ENCODE data around the gene HOMER3.

The HOMER3 gene

DNA sequence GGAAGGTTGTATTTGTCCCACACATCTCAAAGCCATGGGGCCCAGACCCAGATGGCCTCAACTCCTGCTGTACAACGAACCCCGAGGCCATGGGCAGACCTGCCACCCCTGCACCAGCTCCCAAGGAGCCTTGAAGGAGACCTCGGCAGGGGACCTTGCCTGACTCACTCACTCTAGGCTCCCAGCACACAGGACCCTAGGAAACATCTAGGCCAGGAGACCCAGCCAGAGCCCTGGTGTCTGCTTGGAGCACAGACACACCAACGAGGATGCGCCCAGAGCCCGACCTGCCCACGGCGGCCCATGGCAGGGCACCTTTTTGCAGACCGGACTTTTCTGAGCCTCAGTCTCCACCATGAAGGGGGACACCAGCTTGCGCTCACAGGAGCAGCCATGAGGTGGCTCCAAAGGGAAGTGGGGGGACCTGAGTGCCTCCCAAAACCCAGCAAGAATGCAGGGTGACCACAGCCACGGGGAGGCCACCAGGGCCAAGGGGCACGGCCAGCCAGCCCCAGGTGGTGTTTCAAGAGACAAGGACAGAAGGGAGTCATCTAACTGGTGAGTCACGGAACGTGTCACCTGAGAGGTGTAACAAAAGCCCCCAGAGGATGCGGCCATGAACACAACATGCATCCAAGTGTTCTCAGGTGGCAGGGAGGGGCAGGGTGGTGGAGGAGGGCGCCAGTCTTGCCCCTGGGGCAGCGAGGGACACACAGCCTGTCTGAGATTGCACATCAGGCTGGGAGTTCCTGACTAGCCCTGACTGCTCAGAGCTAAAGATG is 40.1 kb downstream of the HOMER3 start:
- no peak for DNase-seq

DNA sequence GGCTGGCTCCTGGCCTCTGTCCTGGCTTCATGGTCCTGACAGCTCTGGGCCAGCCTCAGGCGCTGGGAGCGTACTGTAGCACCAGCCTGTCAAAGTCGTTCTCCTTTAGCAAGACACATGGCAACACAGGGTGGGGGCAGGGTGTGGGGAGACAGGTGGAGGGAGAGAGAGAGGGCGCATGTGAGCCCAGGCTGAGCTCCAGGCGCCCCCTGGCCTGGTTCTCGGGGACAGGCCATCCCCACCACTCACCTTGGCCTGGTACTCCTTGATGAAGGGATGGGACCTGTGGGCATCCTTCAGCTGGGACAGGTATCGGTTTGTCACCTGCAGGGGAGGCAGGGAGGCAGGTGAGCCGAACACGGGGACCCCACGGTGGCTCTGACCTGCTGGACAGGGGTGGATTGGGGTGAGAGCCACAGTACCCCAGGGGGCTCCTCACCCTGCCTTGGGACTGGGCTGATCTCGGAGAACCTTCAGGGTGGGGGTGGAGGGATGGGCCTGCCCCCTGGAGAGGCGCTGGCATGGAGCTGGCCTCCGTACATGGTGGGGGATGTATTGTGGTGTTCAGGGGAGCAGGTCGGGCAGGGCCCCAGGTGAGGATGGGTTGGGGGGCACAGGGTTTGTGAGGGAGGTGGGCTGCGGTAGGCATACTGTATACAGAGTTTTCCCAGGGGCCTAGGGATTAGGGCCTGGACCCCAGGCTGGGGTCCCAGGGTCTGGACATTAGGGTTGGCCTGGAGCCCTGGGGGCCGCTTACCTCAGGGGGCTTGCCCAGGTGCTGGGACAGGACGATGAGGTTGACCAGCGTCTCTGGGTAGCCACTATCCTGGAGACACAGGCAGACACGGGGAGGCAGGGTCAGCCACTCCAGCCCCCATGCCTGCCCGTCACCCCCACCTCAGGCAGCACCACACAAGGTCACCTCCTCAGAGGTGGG is 41.1 kb downstream of the HOMER3 start:
- DNase-seq, result no peak

DNA sequence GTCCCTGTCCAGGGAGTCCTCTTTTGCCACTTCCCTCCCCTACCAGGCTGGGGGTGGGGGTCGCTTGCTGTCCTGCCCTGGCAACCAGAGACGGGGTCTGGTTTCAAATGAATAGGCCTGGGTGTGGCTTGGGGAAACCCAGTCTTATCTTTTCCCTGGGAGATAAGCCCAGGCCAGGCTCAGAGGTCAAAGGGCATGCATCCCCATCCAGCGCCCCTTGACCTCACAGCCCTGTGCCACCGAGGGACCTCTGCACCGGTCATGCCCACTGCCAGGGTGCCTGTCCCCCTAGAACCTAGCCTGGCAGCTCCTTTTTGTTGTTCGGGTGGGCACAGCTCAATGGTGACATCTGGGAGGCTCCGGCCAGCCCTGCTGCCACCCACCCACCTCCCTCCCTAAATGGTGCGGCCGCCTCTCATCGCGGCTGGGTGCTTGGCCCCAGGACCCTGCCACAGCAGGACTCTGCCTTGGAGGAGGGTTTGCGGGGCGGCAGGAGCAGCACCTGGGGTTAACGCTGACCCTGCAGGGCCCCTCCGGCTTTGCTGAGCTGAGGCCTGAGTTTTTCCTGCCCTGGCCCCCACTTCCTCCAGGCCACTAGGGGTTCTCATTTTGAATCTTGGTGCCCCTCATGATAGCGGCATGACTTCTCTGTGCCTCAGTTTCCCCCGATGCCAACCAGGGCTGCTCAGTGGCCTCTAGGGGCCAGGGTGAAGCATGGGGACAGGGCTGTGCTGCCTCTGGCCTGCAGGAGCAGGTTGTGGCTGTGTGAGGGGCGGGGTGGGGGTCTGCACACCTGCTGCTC is 42.2 kb downstream of the HOMER3 start:
- no peak for DNase-seq

DNA sequence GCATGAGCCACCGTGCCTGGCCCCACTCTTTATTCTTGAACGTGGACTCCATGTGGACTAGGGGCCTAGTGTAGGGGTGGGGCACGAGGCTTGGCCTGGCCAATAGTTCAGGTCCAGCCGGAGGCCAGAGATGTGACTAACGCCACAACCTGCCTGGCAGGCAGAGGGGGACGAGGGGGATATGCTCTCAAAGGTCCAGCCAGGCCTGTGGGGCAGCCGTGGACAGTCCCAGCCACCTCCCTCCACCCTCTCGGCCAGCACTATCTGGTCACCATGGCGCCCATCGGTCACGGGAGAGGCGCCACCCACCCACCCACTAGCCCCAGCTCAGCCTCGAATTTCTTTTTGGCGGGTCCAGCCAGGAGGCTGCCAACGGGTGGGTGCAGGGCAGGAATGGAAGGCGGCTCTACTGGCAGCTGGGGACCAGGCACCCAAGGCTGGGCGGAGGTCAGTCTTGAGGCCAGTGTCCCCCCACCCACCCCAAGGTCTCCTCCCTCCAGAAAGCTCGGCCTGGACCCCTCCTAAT is 42.9 kb downstream of the HOMER3 start:
- DNase-seq, result no peak

DNA sequence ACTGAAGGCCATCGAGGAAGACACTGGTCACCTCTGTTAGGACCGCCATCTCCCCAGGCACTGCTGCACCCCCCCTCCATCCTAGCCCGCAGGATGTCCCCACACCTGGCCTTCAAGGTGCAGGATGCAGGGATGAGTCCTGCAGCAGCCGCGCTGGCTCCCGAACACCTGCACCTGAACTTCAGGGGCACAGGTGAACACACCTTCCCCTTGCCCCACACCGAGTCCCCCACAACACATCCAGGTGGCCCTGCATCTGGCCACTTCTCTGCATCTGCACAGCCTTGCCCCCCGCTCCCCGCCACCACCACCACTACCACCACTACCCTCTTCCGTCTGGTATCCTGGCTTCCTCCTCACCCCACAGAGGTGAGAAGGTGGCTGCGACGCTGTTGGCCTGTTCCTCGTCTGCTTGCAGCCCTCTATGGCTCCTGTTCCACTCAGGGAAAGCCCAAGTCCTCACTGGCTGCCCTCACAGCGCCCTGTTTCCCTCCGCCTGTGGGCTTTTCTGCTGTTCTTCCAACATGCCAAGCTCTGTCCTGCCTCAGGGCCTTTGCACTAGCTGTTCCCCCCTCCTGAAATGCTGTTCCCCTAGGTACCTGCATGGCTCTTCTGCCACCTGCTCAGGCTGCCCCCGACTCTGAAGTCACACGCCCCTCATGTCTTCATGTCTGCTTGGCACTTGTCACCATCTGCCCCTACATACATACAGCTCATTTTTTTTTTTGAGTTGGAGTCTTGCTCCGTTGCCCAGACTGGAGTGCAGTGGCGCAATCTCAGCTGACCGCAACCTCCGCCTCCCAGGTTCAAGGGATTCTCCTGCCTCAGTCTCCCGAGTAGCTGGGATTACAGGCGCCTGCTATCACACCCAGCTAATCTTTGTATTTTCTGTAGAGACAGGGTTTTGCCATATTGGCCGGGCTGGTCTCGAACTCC is 43.7 kb downstream of the HOMER3 start:
- DNase-seq, result no peak

DNA sequence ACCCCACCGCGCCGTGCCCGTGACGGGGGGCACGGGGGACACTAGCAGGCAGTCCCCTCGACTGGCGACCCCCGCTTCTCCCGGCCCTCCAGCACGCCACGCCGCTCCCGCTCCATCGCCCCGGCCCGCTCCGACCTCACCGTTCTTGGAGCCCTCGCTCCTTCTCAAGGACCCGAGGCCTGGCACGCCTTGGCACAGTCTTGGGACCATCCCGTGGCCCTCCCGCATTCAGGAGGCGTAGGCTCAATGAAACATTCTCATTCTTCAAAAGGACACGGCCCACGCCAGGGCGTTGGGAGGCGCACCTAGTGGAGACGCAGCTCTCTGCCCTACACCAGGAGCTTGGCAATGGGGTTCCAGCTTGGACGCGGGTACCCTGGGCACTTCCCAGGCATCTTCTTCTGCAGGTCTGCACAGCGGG is 44.6 kb downstream of the HOMER3 start:
- DNase-seq, result no peak

DNA sequence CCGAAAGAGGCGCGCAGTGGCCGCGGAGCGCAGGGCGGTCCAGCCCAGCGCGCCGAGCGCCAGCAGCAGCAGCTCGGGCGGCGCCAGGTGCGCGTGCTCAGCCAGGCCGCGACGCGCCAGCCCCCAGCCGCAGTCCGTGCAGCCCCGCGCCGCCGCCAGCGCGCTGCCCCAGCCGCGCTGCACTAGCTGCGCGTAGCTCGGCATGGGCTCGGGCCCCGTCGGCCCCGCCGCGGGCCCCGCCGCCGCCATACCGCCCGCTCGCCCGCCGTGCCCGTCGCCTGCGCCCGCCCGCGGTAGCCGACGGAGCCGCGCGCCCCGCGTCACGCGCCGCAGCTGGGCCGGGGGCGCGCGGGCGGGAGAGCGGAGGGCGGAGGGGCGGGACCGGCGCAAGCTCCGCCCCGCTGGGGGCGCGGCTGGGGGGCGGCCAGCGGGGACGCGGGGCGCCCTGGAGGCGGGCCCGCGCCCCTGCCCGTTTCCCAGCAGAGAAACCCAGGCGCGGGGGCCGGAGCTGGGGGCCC is 45.1 kb downstream of the HOMER3 start, which contains the start of gene CERS1:
Gene CERS1, minus strand, starts transcription at position 335 of the 518 bp plus-strand sequence. Its CDS starts 86 bp downstream, at position 249.
- DNase-seq, result no peak

DNA sequence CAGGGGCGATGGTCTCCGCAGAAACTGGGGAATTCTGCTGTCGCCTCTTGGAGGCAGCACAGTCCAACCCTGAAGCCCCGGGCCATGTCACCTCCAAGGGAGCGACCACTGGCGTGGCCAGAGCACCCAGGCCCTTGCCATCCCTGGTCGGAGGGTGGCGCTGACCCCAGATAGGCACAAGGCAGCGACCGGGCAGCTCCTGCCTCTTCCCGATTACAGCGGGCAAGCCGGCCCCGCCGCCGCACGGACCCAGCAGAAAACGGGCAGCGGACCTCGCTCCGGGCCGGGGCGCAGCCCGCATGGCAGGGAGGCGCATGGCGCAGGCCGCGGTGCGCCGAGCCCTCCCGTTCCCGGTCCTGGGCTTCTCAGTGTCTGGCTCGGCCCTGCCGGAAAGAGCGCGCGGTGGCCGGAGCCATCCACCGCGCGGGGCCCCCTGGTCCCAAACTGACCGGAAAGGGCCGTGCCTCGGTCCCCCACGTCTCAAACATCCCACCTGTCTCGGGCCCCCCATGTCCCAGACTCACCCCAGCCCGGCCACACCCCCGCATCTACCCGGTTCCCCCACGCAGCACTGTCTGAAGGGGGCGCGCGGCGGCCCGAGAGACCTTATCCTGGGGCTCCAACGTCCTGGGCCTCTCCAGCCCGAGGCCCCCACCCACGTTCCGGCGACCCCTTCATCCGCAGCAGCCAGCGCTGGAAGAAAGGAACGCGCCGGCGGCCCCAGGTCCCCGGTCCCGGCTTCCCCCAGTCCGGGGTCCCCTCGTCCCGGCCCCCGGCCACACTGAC is 45.8 kb downstream of the HOMER3 start:
- DNase-seq, result peak; percentile 13

DNA sequence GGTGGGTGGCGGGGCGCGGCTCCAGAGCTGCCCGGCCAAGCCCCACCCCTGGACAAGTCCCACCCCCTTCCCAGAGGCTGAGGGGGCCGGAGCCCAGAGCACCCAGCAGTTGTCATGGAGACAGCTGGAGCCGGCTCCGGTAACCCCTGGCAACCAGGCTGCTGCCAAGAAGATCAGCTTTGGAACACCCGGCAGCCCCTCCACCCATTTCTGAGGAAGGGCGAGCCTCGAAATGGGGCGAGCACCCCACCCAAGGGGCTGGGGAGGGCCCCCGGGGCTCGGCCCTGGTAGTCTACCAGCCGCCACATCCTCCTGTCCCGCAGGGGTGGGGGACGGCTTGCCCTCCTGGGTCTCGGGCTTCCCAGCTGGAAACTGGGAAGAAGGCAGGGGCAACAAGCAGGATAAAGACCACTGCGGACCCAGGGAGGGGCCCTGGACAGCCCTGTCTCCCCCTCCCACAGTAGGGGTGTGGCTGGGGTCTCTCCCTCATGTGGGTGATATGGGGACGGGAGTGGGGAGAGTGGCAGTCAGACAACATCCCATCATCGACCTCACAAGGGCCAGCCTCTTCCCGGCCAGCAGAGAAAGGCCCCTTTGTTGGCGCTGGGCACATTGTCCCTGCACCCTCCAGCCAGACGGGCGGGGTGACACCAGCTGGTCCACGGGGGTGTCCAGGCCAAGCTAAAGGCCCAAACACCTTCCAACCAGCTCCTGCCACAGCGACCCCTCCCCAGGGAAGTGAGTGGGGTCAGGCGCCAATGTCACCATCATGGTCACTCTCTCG is 46.6 kb downstream of the HOMER3 start:
- peak; percentile 11 for DNase-seq

DNA sequence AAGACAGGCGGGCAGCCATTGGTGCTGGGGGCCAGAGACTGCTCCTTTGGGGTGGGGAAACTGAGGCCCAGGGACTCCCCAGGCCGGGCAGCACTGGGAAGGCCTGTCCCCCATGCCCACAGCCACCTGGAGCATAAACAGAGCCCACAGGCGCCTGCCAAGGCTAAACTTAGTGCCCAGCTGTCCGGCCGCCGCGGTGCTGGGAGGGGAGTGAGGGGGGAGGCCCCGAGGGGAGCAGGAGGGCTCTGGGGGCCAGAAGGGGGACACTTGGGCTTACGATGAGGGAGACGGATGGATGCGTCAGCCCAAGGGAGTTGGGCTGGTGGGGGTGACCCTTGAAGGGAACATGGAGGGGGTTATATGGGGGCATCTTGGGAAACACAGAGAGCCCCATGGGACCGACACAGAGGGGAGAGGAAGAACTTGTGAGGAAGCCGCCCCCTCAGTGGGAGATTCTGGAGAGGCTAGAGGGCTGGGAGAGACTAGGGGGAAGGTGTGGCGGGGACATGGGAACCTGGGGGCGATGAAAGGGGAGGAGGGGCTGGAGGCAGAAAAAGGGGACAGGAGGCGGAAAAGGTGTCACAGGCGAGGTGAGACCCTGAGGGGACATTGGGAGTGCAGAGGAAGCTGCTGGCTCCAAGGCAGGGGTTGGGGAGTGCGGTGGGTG is 47.3 kb downstream of the HOMER3 start:
- no peak for DNase-seq

DNA sequence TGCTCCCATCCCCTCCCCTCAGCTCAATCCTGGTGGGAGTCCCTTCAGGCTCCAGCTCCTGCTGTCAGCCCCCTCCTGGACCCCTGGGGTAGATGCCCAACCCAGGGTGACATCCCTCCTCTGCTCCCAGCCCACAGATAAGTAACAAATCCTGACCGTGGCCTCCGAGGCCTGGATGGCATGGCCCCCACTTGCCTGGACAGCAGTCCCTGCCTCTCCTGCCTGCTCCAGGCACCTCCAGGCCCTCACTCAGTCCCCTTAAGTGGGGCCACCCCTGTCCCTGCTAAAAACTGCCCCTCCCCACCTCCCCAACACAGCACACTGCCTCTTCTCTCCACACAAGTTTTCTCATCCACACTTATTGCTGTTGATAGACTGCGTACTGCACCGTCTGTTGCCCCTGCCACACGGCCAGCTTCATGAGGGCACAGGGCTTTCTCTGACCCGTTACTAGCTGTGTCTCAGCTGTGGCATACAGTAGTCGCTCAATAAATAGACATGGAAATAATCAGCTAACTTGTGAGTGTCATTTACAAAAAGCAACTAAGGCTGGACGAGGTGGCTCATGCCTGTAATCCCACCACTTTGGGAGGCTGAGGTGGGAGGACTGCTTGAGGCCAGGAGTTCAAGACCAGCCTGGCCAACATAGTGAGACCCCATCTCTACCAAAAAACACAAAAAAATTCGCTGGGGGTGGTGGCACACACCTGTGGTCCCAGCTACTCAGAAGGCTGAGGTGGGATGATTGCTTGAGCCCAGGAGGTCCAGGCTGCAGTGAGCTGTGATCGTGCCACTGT is 50.9 kb downstream of the HOMER3 start:
- no peak for DNase-seq

DNA sequence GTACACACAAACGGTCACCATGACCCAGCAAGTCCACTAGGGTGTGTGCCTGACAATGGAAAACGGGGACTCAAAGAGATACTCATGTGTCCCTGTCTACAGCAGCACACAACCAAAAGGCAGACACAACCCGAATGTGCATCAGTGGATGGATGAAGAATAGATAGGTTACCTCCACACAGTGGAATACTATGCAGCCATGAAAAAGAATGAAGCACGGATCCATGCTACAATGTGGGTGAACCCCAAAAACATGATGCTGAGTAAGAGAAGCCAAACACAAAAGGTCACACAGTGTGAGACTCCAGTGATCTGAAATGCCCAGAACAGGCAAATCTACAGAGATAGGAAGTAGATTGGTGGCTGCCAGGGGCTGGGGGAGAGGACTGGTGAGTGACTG is 54.0 kb downstream of the HOMER3 start:
- no peak for DNase-seq

DNA sequence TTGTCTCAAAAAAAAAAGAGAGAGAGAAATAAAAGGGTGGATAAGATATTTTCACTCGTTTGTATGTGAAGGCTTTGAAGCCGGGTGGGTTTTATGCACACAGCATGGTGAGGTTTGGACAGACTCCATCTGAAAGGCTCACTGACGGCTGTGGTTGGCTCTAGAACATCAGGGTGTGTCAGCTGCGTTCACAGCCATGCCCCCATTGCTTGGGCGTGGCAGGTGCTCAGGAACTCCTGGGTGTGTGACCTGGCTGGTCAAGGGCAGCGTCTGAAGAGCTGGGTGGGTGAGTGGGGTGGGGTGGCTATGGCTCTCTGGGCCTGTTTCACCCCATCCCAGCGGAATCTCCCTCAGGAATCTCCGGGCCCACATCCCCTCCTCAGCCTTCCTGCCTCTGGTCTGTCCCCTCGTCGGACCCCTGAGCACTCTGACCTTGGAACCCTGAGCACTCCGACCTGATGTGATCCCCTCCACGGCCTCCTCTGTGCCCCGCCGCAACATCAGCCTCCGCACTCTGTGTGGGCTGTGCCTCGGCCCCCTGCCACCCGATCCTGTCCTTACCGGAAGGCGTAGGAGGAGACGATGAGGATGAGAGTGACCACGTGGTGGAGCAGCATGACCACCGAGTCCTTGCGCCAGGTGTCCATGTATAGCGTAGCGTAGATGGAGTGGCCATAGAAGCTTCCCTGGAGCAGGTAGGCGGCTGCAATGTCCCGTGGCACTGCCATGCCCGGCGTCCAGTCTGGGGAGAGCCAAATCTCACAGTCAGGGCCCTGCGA is 57.3 kb downstream of the HOMER3 start:
- no peak for DNase-seq

DNA sequence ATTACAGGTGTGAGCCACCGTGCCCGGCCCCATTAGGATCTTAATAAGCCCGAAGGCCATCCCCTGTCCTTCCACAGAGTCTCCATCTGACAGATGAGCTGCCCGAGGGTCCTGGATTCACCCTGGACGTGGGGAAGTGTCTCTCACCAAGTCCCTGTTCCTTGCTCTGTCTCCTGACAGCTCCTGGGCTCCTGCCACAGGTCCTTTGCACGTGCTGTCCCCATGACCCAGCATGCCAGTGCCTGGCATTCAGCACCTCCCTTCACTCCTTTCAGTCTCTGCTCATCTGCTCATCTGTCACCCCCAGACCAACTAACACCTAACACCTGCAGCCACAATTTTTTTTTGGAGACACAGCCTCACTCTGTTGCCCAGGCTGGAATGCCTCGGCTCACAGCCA is 59.5 kb downstream of the HOMER3 start:
- no peak for DNase-seq

DNA sequence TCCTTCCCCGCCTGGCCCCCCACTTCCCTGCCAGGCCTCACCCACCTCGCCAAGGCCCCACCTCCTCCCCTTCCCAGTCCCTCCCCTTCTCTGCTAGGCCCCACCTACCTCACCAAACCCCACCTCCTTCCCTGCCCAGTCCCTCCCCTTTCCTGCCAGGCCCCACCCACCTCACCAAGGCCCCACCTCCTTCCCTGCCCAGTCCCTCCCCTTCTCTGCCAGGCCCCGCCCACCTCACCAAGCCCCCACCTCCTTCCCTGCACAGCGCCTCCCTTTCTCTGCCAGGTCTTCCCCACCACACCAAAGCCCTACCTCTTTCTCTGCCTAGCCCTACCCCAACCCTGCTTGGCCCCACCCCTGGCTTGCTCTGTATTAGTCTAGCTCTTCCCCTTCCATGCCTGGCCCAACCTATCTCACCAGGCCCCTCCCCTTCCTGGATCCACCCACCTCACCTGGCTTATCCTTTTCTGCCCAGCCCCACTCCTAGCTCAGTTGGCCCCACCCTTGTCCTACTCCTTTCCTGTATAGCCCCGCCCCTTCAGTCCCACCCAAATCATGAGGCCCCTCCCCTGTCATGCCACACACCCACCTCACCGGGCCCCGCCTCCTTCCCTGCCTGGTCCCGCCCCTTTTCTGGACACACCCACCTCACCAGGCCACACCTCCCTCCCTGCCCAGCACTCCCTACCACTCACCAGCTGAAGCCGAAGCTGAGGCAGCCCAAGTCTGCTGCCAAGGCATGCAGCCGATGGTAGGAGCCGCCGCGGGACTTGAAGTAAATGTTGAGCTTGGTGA is 61.2 kb downstream of the HOMER3 start:
- no peak for DNase-seq
